SU-DHL-6 (cell line): ENCODE results near the gene OGG1.

Experiments
- H2AFZ ChIP-seq: fragments of 200-600 bp; sonication (generic); 2 replicates; pipeline ENCODE4 v1.6.1; 2014; ENCODE audit warnings: low read depth, mild to moderate bottlenecking, moderate library complexity, mixed read lengths, antibody characterized with exemption, low read length; ENCODE audit not compliant: severe bottlenecking
- H3F3A ChIP-seq: fragments of 200-600 bp; shearing (Covaris generic); 2 replicates; pipeline ENCODE4 v1.6.0; 2016; ENCODE audit warnings: antibody characterized with exemption, mild to moderate bottlenecking; ENCODE audit not compliant: insufficient read depth
- H3K27ac ChIP-seq: fragments of 200-600 bp; sonication (generic); 2 replicates; pipeline ENCODE4 v1.5.1; 2016; ENCODE audit warnings: low read depth, mild to moderate bottlenecking, low read length, moderate library complexity, mixed read lengths
- H3K27me3 ChIP-seq: fragments of 200-600 bp; sonication (generic), shearing (Covaris generic); 2 replicates; pipeline ENCODE4 v1.6.0; 2014; ENCODE audit warnings: mild to moderate bottlenecking, low read length
- H3K36me3 ChIP-seq: fragments of 200-600 bp; sonication (generic); 2 replicates; pipeline ENCODE4 v1.6.1; 2014; ENCODE audit warnings: mild to moderate bottlenecking, low read length, mixed read lengths
- H3K4me2 ChIP-seq: fragments of 300-600, 200-600 bp; shearing (Covaris generic), sonication (generic); 2 replicates; pipeline ENCODE4 v1.6.0; 2014; ENCODE audit warnings: low read length, low read depth, mild to moderate bottlenecking; ENCODE audit not compliant: poor library complexity, severe bottlenecking
- H3K4me3 ChIP-seq: fragments of 200-600 bp; sonication (generic); 2 replicates; pipeline ENCODE4 v1.5.1; 2014; ENCODE audit warnings: antibody characterized with exemption, low read length, mild to moderate bottlenecking, mixed read lengths; ENCODE audit not compliant: insufficient read depth, poor library complexity, severe bottlenecking
- H3K79me2 ChIP-seq: fragments of 200-600 bp; sonication (generic); 2 replicates; pipeline ENCODE4 v1.6.1; 2014; ENCODE audit warnings: mild to moderate bottlenecking, low read length, moderate library complexity; ENCODE audit not compliant: insufficient read depth
- H3K9ac ChIP-seq: fragments of 200-600 bp; sonication (generic); 2 replicates; pipeline ENCODE4 v1.7.0; 2014; ENCODE audit warnings: mild to moderate bottlenecking, low read length
- H3K9me2 ChIP-seq: fragments of 200-600 bp; sonication (generic); replicated peaks from 2 replicates; pipeline ENCODE4 v1.6.1; 2014; ENCODE audit warnings: low read length; ENCODE audit not compliant: insufficient read depth
- H3K9me3 ChIP-seq: fragments of 200-600 bp; sonication (generic); 2 replicates; pipeline ENCODE4 v1.6.1; 2014; ENCODE audit warnings: low read length, mixed read lengths; ENCODE audit not compliant: insufficient read depth
- H4K20me1 ChIP-seq: fragments of 200-600 bp; sonication (generic); 2 replicates; pipeline ENCODE4 v1.6.1; 2014; ENCODE audit warnings: low read depth, mild to moderate bottlenecking, antibody characterized with exemption, low read length, moderate library complexity, mixed read lengths
- CTCF ChIP-seq: fragments of 200-600 bp; sonication (generic); IDR thresholded peaks from one replicate; pipeline ENCODE4 v1.5.1; 2017; ENCODE audit warnings: antibody characterized with exemption, mild to moderate bottlenecking, low read length, moderate library complexity; ENCODE audit not compliant: insufficient read depth, poor library complexity, severe bottlenecking
- EZH2phosphoT487 ChIP-seq: fragments of 200-600 bp; sonication (generic), shearing (Covaris generic); conservative IDR thresholded peaks from 2 replicates; pipeline ENCODE4 v1.6.1; 2018; ENCODE audit warnings: mild to moderate bottlenecking, antibody characterized with exemption, low read length, moderate library complexity, mixed read lengths

The OGG1 gene

GRCh38 chr3:9744162-9744561 is 5.6 kb upstream of the OGG1 start:
- Histone ChIP-seq H3K4me3 (no peak overlapping the region), H3F3A (no peaks in the 10 kb centered on the region), H4K20me1 (no peaks in the 10 kb centered on the region), H3K4me2 (no peak overlapping the region), H2AFZ (no peak overlapping the region), H3K27ac (no peak overlapping the region), H3K9ac (no peak overlapping the region), H3K27me3 (no peaks in the 10 kb centered on the region), H3K9me2 (no peaks in the 10 kb centered on the region), H3K79me2 (no peaks in the 10 kb centered on the region), H3K36me3 (no peaks in the 10 kb centered on the region), H3K9me3 (no peaks in the 10 kb centered on the region)
- TF ChIP-seq EZH2phosphoT487, result no peak
- TF ChIP-seq CTCF, result no peak

GRCh38 chr3:9745521-9745920 is 4.2 kb upstream of the OGG1 start:
- no peak overlapping the region for H2AFZ ChIP-seq
- no peaks in the 10 kb centered on the region for H3K9me2 ChIP-seq
- no peak overlapping the region for H3K9ac ChIP-seq
- H3K4me2 ChIP-seq, result no peak overlapping the region
- H3K27ac ChIP-seq, result no peak overlapping the region
- H4K20me1 ChIP-seq, result no peaks in the 10 kb centered on the region
- TF ChIP-seq CTCF (no peak), EZH2phosphoT487 (no peak)
- no peak overlapping the region for H3K4me3 ChIP-seq
- H3K36me3 ChIP-seq, result no peaks in the 10 kb centered on the region
- no peaks in the 10 kb centered on the region for H3K27me3 ChIP-seq
- H3F3A ChIP-seq, result no peaks in the 10 kb centered on the region; the same call in 1 of the 2 replicates
- no peaks in the 10 kb centered on the region for H3K9me3 ChIP-seq
- peaks cover 4% of the 10 kb centered on the region for H3K79me2 ChIP-seq

- Histone ChIP-seq H3K9ac (no peak overlapping the region), H3K27me3 (no peaks in the 10 kb centered on the region), H3K4me3 (no peak overlapping the region), H3K27ac (no peak overlapping the region), H3K79me2 (peaks cover 12% of the 10 kb centered on the region), H3K36me3 (no peaks in the 10 kb centered on the region), H2AFZ (no peak overlapping the region), H3F3A (peaks cover 4% of the 10 kb centered on the region; the same call in 1 of the 2 replicates), H3K9me2 (no peaks in the 10 kb centered on the region), H3K4me2 (no peak overlapping the region), H4K20me1 (no peaks in the 10 kb centered on the region), H3K9me3 (no peaks in the 10 kb centered on the region)
- no peak for TF ChIP-seq CTCF
Observed at GRCh38 chr3:9746330-9746729, 3.4 kb upstream of the OGG1 start.
